HG02870 (cell line): ENCODE data around the gene FUOM.
A peak's percentile ranks its signal among the peaks of the same experiment; 100 is the strongest.

Experiments
- ATAC-seq: cut with Tn5 transposase; IDR thresholded peaks from one replicate; pipeline ENCODE4 v1.9.1; 2021; ENCODE audit warnings: mild to moderate bottlenecking, moderate library complexity; ENCODE audit not compliant: unreplicated experiment

Gene FUOM, protein sequence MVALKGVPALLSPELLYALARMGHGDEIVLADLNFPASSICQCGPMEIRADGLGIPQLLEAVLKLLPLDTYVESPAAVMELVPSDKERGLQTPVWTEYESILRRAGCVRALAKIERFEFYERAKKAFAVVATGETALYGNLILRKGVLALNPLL

DNA sequence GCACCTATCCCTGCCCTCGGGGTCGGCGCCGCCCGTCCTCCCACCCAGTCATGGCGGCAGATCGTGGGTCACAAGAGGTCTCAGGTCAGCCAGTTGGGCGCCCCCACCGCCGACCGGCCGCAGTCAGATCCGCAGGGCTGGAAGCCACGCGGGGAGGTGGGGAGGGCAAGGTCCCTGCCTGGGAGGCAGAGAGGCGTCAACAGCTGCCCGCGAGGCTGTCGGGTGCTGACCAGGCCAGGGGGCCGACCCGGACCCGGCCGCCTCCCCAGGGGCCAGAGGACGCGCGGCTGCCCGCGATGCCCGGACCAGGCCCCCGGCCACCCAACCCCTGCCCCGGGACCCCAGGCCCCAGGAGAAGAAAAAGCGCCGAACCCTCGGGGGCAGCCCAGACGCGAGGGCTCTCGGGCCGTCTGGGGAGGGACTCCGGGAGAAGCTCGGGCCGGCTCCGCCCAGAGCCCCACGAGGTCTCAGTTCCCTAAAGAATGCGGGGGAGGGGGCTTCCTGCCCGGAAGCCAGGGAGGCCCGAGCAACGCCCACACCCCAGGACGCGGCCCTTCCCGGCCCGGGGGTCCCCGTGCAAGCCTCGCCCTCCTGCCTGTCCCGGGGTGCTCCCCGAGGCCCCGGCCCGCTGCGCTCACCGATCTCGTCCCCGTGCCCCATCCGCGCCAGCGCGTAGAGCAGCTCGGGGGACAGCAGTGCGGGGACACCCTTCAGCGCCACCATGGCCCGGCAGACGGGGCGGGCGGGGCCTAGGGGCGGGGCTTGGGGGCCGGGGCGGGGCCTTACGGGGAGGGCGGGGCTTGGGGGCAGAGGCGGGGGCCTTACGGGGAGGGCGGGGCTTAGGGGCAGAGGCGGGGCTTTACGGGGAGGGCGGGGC is at the start of gene FUOM:
Gene FUOM (minus strand): TSS at position 735 of the 877 bp plus-strand sequence. CDS start 12 bp downstream, at position 723.
- peak; percentile 75 for ATAC-seq

DNA sequence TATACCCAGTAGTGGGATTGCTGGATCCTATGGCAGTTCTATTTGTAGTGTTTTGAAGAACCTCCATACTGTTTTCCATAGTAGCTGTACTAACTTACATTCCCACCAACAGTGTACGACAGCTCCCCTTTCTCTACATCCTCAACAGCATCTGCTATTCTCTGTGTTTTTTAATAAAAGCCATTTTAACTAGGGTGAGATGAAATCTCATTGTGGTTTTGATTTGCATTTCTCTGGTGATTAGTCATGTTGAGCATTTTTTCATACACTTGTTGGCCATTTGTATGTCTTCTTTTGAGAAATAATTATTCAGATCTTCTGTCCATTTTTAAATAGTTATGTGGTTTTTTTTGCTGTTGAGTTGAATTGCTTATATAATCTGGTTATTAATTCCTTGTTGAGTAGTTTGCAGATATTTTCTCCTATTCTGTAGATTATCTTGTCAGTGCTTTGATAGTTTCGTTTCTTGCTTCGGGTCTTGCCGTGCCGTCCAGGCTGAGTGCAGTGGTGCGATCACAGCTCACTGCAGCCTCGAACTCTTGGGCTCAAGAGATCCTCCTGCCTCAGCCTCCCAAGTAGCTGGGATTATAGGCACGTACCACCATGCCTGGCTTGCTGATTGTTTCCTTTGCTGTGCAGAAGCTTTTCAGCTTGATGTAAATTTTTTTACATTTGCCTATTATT is 48.2 kb upstream of the FUOM start:
- peak; percentile 49 for ATAC-seq

DNA sequence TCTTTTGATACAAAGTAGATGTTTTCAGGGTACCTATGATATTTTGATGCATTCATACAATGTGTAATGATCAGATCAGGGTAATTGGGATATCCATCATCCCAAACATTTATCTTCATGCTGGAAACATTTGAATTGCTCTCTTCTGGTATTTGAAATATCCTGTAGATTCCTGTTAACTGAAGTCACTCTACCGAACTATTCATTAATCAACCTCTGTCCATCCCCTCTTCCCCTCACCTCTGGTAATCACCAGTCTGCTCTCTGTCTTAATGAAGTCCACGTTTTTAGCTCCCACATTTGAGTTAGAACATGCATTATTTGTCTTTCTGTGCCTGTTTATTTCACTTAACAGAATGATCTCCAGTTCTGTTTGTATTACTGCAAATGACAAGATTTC is 47.5 kb upstream of the FUOM start:
- ATAC-seq = no peak

DNA sequence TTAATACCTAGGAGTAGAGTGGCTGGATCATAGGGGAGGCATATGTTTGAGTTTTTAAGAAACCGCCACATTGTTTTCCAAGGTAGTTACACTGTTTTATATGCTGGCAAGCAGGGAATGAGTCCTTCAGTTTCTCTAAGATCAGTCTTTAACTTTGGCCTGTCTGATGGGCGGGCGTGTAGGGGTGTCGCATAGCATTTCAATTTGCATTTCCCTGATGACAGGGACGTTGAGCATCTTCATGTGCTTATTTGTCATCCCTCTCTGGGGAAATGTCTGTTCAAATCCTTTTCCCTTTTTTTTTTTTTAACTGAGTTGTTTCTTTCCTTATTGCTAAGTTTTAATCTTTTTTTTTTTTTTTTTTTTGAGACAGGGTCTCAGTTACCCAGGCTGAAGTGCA is 46.0 kb upstream of the FUOM start:
- no peak for ATAC-seq

DNA sequence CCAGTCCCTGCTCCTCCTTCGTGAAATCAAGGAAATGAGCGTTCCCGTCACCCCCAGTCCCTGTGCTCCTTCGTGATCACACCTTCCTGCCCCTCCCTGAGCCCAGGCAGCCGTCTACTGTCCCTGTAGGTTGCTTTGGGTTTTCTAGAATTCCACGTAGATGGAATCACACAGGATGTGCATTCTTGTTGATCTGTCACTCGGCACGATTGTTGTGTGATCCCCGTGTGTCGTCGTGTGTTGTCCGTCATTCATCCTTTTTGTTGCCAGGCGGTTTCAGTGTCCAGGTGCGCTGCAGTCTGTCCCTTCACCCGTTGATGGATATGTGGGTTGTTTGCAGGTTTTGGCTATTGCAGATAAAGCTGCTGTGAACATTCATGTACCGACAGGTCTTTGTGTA is 45.5 kb upstream of the FUOM start:
- no peak for ATAC-seq

DNA sequence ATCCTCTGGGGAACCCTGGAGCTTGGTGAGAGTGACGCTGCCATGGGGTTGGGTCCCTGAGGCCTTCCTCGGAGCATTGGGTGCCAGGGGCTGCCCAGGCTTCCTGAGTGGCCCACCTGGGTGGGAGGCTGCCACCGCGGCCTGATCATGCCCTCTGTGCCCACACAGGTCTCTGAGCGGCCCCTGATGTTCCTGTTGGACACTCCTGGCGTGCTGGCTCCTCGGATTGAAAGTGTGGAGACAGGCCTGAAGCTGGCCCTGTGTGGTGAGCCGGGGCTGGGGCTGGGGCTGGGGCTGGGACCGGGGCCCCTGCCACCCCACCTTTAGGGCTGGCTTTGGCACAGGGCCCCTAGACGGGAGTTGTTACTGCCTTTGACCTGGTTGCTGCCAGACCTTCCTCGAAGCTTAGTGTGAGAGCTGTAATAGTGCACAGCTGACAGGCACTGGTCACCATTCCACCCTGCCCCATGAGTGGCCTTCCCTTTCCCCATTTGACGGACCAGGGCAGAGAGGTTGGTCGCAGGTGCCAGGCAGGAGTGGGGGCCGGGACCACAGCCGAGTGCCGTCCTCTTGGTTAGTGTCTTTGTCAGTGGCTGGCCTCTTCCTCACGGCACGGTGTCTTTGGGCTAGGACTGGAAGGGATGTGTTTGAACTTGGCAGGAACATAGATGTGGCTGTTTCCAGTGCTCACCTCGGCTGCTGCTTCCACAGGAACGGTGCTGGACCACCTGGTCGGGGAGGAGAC is 44.3 kb upstream of the FUOM start:
- no peak for ATAC-seq

DNA sequence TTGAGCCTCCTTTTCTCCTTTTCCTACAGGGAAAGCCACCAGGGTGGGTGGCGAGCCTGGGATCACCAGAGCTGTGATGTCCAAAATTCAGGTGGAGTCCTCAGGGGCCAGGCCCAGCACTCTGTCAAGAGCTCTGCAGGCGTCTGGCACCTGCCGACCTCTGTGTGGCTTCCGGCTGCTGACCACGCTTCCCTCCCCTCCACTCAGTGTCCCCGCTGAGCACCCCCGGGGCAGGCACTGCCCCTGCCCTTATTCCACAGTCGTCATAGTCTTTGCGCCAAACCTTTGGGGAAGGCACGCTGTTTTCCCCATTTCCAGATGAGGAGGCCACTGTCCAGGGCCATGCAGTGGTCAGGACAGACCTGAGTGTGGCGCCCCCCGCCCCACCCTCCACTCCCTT is 43.7 kb upstream of the FUOM start:
- ATAC-seq = no peak

DNA sequence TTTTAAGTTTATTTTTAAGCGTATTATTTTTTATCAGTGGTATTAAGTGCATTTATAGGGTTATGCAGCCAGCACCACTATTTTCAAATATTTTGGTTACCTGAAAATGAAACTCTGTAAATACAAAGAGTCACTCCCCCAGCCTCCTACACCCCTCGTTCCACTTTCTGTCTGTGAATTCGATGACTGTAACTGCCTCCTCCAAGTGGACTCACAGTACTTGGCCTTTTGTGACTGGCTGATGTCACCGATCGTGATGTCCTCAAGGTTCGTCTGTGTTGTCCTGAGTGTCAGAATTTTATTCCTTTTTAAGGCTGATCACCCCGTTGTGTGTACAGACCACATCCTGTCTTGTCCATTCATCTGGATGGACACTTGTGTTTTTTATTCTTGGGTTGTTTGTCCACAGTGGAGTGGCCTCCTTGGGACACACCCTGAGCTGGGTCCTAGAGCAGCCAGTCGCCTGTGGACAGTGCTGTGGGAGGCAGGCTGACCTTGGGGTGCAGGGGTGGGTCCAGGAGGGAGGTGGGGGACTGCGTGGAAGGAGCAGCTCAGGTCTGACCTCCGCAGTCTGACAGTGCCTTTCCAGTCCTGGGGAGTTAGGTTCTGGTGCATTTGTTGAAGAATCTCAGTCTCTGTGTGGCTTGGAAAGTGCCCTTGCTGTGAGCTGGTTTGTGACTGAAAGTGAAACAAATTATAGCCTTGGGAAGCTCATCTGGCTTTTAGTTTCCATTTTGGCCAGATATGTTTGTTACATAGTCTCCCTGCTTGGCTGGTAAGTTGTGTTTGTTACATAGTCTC is 43.0 kb upstream of the FUOM start:
- peak; percentile 51 for ATAC-seq

DNA sequence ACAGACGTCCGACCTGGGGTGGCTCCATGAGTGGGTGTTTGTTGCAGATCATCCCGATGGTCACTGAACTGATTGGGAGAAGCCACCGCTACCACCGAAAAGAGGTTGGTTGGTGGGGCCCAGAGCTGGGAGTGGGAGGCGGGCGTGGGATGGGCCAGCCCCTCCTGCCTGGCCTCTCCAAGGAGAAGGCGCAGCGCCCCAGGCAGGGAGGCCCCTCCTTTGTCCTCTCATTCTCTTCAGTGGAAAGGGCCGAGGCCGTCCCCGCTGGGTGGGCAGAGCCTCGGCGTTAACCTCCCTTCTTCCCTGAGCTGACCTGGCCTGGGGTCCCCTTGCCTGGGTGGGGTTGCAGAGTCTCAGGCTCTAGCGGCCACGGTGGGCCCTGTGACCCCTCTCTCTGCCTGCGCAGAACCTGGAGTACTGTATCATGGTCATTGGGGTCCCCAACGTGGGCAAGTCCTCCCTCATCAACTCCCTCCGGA is 41.3 kb upstream of the FUOM start:
- no peak for ATAC-seq

DNA sequence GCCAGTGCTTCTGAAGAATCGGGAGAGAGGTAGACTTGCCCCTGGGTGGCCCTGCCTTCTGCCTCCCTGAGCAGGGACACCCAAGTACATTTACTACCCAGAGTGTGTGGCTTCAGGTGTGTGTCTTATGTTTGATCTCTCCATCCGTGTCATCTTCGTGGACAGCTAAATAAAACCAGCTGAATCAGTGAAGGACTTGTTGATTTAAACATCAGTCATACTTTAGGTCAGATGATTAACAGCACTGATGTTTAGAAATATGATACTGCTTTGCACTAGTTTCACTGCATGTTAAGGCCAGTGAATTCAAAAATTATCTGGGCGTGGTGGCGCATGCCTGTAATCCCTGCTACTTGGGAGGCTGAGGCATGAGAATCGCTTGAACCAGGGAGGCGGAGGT is 40.1 kb upstream of the FUOM start:
- no peak for ATAC-seq

DNA sequence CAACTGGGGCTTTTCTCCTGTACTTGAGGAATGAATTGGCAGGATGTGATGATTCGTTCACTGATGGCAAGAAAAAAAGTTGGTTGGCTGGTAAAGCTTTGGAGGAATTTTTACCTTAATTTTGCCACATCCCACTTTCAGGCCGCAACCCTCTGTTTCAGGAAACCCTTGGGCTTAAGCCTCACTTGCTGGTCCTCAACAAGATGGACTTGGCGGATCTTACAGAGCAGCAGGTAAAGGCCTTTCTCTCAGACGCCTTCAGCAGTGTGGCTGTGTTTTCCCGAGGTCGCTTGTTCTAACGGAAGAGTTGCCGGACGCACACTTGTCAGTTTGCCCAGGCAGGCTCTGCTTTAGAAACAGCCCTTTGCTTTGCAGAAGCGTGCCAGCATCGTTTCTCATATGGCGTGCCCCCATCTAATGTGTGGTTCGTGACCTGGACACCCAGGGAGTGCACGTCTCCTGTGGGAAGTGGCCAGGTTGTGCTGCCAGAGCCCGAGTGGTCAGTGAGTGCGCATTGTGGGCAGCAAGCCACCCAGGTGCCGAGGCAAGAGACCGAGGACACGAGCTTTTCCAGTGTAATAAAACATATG is 38.3 kb upstream of the FUOM start:
- ATAC-seq = no peak

DNA sequence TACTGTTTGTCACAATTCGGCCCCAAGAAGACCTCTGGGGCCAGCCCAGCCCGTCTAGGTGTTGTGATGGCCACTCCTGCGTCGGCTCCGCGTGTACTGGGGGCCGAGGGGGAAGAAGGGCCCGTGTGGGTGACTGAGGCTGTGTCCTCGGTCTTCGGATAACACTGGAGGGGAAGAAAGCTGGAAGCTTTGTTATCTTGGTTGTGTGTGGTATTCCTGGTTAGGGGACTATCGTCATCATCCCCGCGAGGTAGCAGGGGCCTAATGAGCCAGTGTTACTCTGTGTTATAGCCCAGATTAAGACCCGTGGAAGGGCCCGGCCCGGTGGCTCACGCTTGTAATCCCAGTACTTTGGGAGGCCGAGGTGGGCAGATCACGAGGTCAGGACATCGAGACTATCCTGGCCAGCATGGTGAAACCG is 37.0 kb upstream of the FUOM start:
- ATAC-seq = no peak

DNA sequence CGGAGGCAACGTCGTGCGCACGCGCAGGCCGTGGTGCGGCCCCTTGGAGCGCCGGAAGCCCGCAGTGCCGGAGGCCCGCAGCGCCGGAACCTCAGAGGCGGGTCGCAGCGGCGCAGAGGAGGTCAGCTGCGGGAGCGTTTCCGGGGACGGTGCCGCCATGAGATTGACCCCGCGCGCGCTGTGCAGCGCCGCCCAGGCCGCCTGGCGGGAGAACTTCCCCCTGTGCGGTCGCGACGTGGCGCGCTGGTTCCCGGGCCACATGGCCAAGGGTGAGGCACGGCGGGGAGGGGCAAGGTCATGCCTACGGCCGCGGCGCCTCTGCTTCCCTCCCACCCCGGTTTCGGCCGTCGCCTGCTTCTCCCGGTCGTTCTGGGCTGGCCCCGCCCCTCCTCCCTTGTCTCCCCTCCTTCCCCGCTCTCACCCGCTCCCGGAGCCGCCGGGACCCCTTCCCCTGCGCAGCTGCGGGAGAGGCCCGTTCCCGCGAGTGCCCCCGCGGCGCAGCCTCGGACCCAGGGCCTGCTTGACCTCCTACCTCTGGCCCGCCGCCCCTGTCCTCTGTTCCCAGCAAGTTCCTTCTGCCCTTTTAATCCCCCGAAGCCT is 36.3 kb upstream of the FUOM start, which contains the start of gene MTG1:
Gene MTG1 (plus strand): TSS at position 94 of the 600 bp plus-strand sequence. CDS start 64 bp downstream, at position 158.
- peak; percentile 59 for ATAC-seq

DNA sequence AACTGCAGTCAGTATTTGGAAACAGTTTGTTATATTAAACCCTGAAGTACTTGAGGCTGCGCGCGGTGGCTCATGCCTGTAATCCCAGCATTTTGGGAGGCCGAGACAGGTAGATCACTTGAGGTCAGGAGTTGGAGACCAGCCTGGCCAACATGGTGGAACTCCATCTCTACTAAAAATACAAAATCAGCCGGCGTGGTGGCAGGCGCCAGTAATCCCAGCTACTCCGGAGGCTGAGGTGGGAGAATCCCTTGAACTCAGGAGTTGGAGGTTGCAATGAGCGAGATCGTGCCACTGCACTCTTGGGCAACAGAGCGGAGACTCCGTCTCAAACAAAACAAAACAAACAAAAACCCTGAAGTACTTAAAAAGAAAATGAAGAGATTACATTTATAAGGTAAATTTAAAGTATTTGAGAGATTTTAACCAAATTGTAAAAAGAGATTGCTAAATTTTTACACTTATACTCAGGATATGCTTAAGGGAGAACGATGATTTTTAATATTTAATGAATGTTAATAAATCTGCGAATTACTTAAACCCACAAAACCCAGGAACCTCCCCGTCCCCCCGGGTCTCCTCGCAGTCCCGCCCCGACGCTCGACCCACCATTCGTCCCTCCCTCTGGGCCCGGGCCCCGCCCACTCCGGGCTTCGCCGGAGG is 35.7 kb upstream of the FUOM start:
- ATAC-seq = no peak

DNA sequence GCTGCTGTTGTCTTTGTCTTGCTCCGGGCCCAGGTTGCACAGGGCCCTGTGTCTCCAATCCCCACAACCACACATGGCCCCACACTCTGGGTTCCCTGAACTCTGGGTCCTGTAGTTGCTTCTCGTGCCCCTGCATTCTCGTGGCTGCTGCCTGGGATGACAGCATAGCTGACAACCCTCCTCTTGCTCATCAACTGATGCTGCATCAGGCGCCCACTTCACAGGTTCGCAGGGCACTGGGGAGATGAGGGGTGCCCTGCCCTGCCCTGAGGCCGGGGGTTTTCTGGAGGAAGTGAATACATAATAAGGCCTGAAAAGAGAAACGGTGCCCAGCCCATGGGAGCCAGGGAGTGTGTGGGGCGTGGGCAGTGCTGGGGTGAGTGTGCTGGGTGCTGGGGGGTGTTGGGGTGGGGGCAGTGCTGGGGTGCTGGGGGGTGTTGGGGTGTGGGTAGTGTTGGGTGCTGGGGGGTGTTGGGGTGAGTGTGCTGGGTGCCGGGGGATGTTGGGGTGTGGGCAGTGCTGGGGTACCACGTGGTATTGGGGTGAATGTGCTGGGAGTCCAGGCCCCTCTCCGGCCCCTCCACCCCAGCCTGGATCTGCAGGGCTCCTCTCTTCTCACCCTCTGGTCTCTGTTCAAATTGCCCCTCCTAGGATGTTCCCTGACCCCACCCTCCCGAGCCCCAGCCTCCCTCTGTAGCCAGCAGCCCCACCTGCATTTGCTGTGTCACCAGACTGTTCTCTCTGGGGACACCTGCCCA is 34.1 kb upstream of the FUOM start:
- no peak for ATAC-seq

DNA sequence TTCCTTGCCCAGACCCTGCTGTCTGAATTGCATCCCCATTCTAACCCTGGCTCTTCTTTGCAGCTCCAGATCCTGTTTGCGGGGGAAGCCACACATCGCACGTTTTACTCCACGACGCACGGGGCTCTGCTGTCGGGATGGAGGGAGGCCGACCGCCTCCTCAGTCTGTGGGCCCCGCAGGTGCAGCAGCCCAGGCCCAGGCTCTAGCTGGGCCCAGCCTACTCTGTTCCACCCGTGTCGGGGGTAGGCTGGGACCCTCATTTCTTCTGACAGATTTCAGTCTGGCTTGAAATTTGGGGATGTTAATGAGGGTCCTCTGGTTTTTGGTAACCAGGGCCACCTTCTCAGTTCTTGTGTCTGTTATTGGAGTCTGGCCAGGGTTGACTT is 33.4 kb upstream of the FUOM start:
- no peak for ATAC-seq

DNA sequence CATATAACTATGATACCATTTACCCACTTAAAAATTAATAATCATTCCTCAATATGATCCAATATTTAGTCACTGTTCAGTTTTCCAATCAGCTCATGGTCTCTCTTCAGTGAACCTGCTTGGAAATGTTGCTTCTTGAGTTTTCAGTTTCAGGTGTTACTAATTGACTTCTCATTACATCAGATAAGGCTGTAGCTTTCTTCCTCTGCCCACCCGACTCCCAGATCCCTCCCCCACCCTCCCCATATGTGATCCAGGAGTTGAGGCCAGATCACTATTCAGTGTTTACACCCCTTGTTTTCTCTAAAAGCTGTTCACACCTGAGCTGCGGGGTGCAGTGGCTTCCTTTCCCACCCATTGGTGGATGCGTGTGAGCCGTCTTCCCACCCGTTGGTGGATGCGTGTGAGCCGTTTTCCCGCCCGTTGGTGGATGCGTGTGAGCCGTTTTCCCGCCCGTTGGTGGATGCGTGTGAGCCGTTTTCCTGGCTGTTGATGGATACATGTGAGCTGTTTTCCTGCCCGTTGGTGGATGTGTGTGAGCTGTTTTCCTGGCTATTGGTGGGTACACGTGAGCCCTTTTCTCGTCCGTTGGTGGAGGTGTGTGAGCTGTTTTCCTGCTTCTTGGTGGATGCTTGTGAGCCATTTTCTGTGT is 32.9 kb upstream of the FUOM start:
- ATAC-seq = no peak
